Peyer's patch (tissue), 4 donors: ENCODE results near the gene YIPF1. TPM values are rescaled to one million over a fixed set of nuclear protein-coding genes. Genes with fewer than 3 reads are reported as not detected.
"Not testable (repeated sequence)": the region's sequence is repeated elsewhere in the genome, so short reads cannot be mapped to it uniquely, and the experiment has no call there.

Experiments used
- DNase-seq, 3 donors: peaks; one replicate each; pipeline ENCODE4 v3.0.0-alpha.2; 2017 to 2019
- H3K27ac ChIP-seq, 4 donors: fragments of 200-600 bp; sonication (generic); one replicate each; pipeline ENCODE4 v1.5.1; 2016 to 2019
- H3K27me3 ChIP-seq, 2 donors: fragments of 200-600 bp; sonication (generic); one replicate each; pipeline ENCODE4 v1.5.1; 2019
- H3K36me3 ChIP-seq, 3 donors: fragments of 200-600 bp; sonication (generic); one replicate each; pipeline ENCODE4 v1.5.1; 2016 to 2019
- H3K4me1 ChIP-seq, 4 donors: fragments of 200-600 bp; sonication (generic); one replicate each; pipeline ENCODE4 v1.5.1; 2016 to 2019
- H3K4me3 ChIP-seq, 4 donors: fragments of 200-600 bp; sonication (generic); 1 replicate in 3 of 4; 2 replicates in 1 of 4; pipeline ENCODE4 v1.5.1; 2016 to 2019; ENCODE audit warnings: mild to moderate bottlenecking in 1 of 4
- H3K9me3 ChIP-seq, 4 donors: fragments of 200-600 bp; sonication (generic); one replicate each; pipeline ENCODE4 v1.5.1; 2016 to 2019; ENCODE audit warnings: mild to moderate bottlenecking in 1 of 4
- POLR2A ChIP-seq, 2 donors: fragments of 450-650 bp; IDR thresholded peaks; one replicate each; pipeline ENCODE4 v1.5.1; 2017; ENCODE audit warnings: antibody characterized with exemption in 2 of 2, mild to moderate bottlenecking in 2 of 2, moderate library complexity in 2 of 2
- total RNA-seq, 4 donors: library from RNA; depleted of rRNA; stranded (reverse); fragments of >200 nt; gene quantifications; one replicate each; pipeline ENCODE4 v1.1.0, GENCODE V29; 2016
- TF ChIP-seq, protein P1 (sequence below), 6 experiments: fragments of 450-650 bp in 4 of 6; fragments of 200-600 bp in 2 of 6; sonication (generic) in 1 of 6; IDR thresholded peaks; one replicate each; pipeline ENCODE4 v1.5.1; 2017 to 2019; ENCODE audit warnings: antibody characterized with exemption in 6 of 6, mild to moderate bottlenecking in 3 of 6, moderate library complexity in 1 of 6

The YIPF1 gene
- total RNA-seq, 4 donors from 2014 or later, result 10.7 to 35.9 (median 20.4) TPM

DNA sequence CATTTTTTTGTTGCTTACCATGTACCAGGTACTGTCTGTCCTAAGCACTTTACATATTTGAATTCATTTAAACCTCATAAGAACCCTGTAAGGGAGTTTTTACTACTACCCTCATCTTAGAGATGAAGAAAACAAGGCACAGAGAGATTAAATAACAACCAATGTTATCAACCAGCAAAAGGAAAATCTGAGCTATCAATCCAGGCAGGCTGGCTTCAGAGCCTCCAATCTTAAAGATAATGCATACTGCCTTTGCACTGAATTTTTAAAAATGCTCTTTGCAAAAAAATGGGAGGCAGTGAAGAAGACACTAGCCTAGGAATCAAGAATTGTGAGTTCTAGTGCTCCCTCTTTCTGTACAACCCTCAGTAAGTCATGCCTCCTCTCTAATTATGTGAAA is 70.2 kb downstream of the YIPF1 start:
- TF ChIP-seq POLR2A (IDR thresholded peaks at IDR 0.05), result no peak
- TF ChIP-seq, protein P1, sequence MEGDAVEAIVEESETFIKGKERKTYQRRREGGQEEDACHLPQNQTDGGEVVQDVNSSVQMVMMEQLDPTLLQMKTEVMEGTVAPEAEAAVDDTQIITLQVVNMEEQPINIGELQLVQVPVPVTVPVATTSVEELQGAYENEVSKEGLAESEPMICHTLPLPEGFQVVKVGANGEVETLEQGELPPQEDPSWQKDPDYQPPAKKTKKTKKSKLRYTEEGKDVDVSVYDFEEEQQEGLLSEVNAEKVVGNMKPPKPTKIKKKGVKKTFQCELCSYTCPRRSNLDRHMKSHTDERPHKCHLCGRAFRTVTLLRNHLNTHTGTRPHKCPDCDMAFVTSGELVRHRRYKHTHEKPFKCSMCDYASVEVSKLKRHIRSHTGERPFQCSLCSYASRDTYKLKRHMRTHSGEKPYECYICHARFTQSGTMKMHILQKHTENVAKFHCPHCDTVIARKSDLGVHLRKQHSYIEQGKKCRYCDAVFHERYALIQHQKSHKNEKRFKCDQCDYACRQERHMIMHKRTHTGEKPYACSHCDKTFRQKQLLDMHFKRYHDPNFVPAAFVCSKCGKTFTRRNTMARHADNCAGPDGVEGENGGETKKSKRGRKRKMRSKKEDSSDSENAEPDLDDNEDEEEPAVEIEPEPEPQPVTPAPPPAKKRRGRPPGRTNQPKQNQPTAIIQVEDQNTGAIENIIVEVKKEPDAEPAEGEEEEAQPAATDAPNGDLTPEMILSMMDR (IDR thresholded peaks at IDR 0.05), result no peak
- DNase-seq, result no peak
- Histone ChIP-seq H3K27me3 (no peaks in the 10 kb centered on the region), H3K27ac (no peak overlapping the region), H3K9me3 (no peaks in the 10 kb centered on the region), H3K4me3 (no peak overlapping the region), H3K4me1 (no peaks in the 10 kb centered on the region), H3K36me3 (peaks cover 0 to 16% (median 0%) of the 10 kb centered on the region in 3 donors)

DNA sequence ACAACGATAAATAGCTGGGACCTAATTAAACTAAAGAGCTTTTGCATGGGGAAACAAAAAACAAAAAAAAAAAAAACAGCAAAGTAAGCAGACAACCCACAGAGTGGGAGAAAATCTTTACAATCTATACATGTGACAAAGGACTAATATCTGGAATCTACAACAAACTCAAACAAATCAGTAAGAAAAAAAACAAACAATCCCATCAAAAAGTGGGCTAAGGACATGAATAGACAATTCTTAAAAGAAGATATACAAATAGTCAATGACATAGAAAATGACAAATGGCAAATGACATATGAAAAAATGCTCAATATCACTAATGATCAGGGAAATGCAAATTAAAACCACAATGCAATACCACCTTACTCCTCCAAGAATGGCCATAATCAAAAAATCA is 73.0 kb downstream of the YIPF1 start:
- not testable (repeated sequence) for H3K4me1 ChIP-seq, DNase-seq, H3K27me3 ChIP-seq, H3K36me3 ChIP-seq, H3K9me3 ChIP-seq, H3K27ac ChIP-seq, H3K4me3 ChIP-seq

DNA sequence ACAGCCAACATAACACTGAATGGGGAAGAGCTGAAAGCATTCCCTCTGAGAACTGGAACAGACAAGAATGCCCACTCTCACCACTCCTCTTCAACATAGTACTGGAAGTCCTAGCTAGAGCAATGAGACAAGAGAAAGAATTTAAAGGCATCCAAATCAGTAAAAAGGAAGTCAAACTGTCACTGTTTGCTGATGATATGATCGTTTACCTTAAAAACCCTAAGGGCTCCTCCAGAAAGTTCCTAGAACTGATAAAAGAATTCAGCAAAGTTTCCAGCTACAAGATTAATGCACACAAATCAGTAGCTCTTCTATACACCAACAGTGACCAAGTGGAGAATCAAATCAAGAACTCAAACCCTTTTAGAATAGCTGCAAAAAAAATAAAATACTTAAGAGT is 74.1 kb downstream of the YIPF1 start:
- not testable (repeated sequence) for DNase-seq, H3K9me3 ChIP-seq, H3K27me3 ChIP-seq, H3K4me3 ChIP-seq, H3K4me1 ChIP-seq, H3K36me3 ChIP-seq, H3K27ac ChIP-seq

DNA sequence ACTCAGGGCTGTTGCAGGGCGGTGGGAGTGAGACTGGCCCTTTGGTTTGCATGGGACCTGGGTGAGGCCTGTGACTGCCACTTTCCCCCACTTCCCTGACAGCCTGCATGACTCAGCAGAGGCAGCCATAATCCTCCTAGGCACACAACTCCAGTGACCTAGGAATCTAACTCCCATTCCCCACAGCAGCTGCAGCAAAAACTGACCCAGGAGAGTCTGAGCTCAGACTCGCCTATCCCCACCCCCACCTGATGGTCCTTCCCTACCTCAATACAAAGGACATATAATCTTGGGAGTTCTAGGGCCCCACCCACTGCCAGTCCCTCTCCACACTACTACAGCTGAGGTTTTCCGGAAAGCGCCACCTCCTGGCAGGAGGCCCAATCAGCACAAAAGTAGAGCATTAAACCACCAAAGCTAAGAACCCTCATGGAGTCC is 78.2 kb downstream of the YIPF1 start:
- Histone ChIP-seq H3K4me1 (no peaks in the 10 kb centered on the region), H3K36me3 (no peaks in the 10 kb centered on the region), H3K4me3 (no peak overlapping the region), H3K27me3 (no peaks in the 10 kb centered on the region), H3K9me3 (no peaks in the 10 kb centered on the region), H3K27ac (no peak overlapping the region)
- DNase-seq, result no peak
- no peak for TF ChIP-seq POLR2A (IDR thresholded peaks at IDR 0.05)
- TF ChIP-seq, protein P1 (IDR thresholded peaks at IDR 0.05), result peak in 1 of 6 experiments; percentile 1

DNA sequence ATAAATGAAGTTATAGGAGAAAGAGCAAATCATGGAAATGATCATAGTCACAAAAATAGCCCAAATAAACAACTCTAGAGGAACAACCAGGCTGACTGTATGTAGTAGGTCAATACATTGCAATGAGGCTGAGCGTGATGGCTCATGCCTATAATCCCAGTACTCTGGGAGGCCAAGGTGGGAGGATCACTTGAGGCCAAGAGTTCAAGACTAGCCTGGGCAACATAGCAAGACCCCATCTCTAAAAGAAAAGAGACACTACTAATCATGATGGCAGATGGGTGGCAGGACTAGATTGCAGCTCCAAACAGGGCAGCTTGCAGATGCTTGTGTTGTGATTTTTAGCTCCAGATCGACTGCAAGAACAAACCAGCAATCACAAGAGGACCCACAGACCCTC is 79.1 kb downstream of the YIPF1 start:
- DNase-seq, result no peak
- TF ChIP-seq, protein P1 (IDR thresholded peaks at IDR 0.05), result no peak
- no peak for TF ChIP-seq POLR2A (IDR thresholded peaks at IDR 0.05)
- no peak overlapping the region for H3K4me3 ChIP-seq
- H3K36me3 ChIP-seq, result no peaks in the 10 kb centered on the region
- H3K27ac ChIP-seq, result no peak overlapping the region
- no peaks in the 10 kb centered on the region for H3K4me1 ChIP-seq
- no peaks in the 10 kb centered on the region for H3K27me3 ChIP-seq
- H3K9me3 ChIP-seq, result no peaks in the 10 kb centered on the region

DNA sequence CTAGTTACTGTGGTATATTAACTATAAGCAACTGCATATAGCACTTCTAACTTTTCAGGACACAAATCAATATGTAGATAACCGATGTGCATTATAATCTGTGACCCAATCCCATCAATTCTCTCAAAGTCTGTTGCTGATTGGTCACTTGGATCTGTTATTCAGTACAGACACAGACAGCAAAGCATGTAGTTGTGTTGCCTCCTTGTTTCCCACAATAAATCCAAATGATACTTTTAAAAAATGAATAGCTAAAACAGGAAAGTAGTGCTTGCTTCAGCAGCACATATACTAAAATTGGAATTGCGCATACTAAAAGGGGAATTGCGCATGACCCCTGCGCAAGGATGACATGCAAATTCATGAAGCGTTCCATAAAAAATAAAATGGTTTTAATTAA is 79.6 kb downstream of the YIPF1 start:
- no peak overlapping the region for H3K4me3 ChIP-seq
- no peaks in the 10 kb centered on the region for H3K27me3 ChIP-seq
- H3K4me1 ChIP-seq, result no peaks in the 10 kb centered on the region
- H3K36me3 ChIP-seq, result no peaks in the 10 kb centered on the region
- no peak for TF ChIP-seq POLR2A (IDR thresholded peaks at IDR 0.05)
- TF ChIP-seq, protein P1 (IDR thresholded peaks at IDR 0.05), result no peak
- no peak overlapping the region for H3K27ac ChIP-seq
- no peaks in the 10 kb centered on the region for H3K9me3 ChIP-seq
- DNase-seq, result no peak

DNA sequence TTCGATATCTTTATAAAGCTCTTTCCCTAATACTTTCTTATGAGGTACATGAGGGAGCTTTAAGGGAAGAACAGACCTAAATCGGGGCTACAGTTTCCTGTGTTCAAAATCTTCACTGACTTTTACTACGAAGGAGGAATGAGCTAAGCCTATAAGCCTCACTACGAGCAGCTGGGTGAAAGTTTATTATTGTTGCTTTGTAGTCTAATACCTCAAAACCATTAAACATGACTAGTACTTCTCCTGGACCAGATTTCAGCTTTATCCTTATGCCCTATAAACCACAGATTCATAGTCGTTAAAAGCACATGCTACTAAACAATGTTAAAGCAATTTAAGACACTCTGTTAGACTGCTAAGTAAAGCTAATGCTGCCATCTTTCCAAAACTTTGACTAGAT is 81.7 kb downstream of the YIPF1 start:
- Histone ChIP-seq H3K27ac (no peak overlapping the region), H3K36me3 (peaks cover 0 to 6% (median 0%) of the 10 kb centered on the region in 3 donors), H3K4me3 (no peak overlapping the region), H3K9me3 (no peaks in the 10 kb centered on the region), H3K4me1 (no peaks in the 10 kb centered on the region), H3K27me3 (no peaks in the 10 kb centered on the region)
- no peak for DNase-seq
- TF ChIP-seq, protein P1 (IDR thresholded peaks at IDR 0.05), result no peak
- TF ChIP-seq POLR2A (IDR thresholded peaks at IDR 0.05), result no peak
